Loucy (cell line): Measurements from ENCODE around the gene C19orf12.

Experiments
- CTCF ChIP-seq: fragments of 200-600 bp; sonication (generic); conservative IDR thresholded peaks from 2 replicates; pipeline ENCODE4 v1.5.1; 2014; ENCODE audit warnings: mild to moderate bottlenecking, antibody characterized with exemption, low read length
- EZH2phosphoT487 ChIP-seq: fragments of 200-600 bp; IDR thresholded peaks from 2 replicates; pipeline ENCODE4 v1.6.1; 2018; ENCODE audit warnings: antibody characterized with exemption, mild to moderate bottlenecking, moderate library complexity, borderline replicate concordance

- no peak for TF ChIP-seq CTCF
- TF ChIP-seq EZH2phosphoT487, result no peak
Measured at GRCh38 chr19:29696565-29696846, 18.6 kb downstream of the C19orf12 start.
